Fibroblast of peridontal ligament (primary cell): ENCODE measurements around the gene KRT31.
A peak's percentile ranks its signal among the peaks of the same experiment; 100 is the strongest.
"Not testable (repeated sequence)": the region's sequence is repeated elsewhere in the genome, so short reads cannot be mapped to it uniquely, and the experiment has no call there.

Experiments
- DNase-seq: peaks from one replicate; pipeline ENCODE4 v3.0.0-alpha.2; 2010; ENCODE audit errors: extremely low read depth

KRT31 gene

DNA sequence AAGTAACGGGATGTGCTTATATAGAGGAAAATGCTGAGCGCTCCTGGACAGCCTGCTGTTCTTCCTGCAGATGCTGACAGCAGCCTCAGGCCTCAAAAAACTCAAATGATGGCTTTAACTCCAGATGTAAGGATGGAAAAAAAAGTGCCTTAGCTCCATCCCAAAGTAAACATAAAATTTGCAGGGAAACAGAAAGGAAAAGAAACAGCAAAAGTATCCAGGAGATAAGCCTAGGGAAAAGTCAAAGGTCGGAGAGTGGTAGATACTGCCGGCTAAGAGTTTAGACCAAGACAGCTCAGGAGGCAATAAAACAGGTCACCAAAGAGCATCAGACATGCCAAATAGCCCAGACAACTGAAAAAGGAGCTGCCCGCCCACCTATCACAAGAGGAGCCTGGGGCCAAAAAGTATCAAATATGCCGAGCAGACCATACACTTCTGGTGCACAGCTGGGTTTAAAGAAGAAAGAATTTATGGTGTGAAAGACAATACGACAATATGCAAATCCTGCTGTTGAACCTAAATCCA lies 6.9 kb downstream of the KRT31 start:
- DNase-seq = no peak

DNA sequence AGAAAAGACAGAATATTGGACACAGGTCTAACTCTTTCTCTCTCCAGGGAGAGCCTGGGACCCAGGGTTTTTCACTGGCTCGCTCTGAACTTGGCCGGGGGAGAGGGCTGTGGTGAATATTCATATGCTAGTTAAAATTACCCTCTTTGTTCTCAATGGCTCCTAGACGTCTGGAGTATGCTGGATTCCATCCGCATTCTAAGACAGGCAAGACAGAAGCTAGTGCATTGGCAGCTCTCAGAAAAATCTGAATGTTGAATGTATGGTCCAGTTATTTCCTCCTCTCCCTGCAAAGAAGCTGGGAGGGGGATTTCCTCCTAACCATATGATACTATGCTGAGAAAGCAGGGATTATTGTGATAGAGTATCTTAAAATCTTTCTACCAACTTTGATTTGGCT lies 9.7 kb downstream of the KRT31 start:
- DNase-seq = no peak

DNA sequence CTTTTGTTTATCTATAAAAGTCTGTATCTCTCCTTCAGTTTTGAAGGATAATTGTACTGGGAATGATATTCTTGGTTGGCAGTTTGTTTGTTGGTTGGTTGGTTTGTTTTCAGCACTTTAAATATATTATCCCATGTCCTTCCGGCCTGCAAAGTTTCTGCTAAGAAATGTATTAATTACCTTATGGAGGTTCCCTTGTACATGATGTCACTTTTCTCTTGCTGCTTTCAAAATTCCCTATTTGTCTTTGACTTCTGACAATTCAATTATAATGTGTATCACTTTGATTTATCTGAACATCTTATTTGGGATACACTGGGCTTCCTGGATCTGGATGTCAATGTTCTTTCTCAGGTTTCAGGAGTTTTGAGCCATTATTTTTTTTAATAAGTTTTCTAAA lies 11.2 kb downstream of the KRT31 start:
- no peak for DNase-seq

GRCh38 chr17:41383690-41384089 lies 13.7 kb downstream of the KRT31 start:
- no peak for DNase-seq

GRCh38 chr17:41382394-41382793 lies 15.0 kb downstream of the KRT31 start:
- DNase-seq = peak; percentile 74

- DNase-seq = not testable (repeated sequence)
Observed at GRCh38 chr17:41381943-41382342, 15.5 kb downstream of the KRT31 start, which contains the start of gene KRT34. KRT34 (minus strand) TSS chr17:41382306; CDS start chr17:41382246, 60 bp downstream.

DNA sequence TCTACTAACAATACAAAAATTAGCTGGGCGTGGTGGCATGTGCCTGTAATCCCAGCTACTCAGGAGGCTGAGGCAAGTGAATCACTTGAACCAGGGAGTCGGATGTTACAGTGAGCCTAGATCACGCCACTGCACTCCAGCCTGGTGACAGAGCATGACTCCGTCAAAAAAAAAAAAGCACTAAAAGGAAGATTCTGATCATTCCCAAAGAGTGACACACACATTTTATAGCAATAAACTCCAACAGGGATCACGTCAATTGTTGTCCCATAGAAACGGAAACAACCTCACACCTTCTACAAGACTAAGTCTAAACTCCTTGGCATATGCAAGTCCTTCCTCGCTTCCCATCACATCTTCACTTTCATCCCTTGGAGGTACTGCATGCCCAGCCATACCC lies 17.3 kb downstream of the KRT31 start:
- peak; percentile 76 for DNase-seq

DNA sequence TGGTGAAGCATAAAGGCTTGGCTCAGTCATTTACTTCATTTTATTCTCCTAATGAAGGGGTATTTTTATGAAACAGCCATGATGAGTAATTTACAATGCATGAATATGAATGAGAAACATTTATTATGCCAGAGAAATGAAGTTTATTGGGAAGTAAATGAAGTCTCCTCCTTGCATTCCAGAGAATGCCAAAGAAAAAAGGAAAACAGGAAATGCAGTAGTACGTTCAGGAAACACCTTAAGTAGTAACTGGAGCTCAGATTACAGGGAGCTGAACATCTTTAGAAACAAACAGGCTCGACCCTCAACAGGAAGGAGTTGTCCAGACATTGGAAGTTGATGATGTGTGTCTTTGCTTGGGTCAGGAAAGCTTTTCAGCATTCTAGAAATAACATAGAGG lies 19.9 kb downstream of the KRT31 start:
- DNase-seq = no peak

- no peak for DNase-seq
Observed at GRCh38 chr17:41369713-41370112, 27.7 kb downstream of the KRT31 start, which contains the start of gene KRT33B. KRT33B (minus strand) TSS chr17:41369813; CDS start chr17:41369750, 63 bp downstream.

DNA sequence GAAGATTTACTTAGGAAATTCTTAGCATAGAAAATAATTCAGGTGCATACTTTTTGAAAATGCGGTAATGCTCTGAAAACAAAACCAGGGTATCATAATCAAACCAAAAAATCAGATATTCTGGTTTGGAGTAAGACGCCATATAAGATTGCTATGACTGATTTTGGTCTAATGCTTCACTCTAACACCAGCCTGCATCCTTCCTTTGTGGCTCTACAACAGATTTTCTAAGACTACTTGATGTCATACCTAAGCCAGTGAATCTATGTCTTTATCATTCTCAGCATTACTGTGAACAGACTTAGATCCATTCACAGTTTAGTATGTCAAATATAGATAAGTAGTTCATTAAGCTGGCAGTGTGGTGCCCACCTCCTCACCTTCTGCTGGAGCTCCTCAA lies 28.4 kb downstream of the KRT31 start:
- DNase-seq = no peak

DNA sequence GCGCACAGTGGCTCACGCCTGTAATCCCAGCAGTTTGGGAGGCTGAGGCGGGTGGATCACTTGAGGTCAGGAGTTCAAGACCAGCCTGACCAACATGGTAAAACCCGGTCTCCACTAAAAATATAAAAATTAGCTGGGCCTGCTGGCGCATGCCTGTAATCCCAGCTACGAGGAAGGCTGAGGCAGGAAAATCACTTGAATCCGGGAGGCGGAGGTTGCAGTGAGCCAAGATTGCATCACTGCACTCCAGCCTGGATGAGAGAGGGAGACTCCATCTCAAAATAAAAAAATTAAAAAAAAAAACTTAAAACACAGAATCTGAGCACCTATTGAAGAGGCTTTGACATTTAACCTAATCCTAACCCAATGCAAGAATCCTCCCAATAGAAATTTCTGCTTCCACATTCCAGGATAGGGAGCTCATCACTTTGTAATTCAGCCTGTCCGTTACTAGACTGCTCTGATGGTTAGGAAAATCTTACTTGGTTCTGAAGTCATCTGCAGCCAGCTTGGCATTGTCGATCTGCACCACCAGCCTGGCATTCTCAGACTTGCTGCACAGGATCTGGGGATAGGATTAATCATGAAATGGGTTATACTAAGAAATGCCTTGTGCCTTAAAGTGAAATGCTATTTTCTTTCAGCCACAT lies 29.9 kb downstream of the KRT31 start:
- DNase-seq = peak; percentile 84

DNA sequence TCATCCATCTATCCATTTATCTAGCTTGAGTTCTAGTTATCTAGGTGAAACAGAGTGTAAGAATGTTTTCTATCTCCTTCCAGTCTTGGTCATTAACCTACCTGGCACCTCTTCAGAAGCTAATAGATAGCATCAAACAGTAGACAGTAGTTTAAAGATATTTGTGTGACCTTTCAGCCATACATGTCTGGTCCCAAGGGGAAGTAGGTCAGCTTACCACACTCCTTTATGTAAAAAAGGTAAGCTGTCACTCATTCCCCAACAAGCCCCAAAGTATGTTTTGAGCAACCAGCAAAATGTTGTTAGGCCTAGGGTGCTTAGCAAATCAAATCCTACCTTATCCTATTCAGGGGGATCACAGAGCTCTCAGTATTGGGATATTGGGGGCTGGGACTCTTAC lies 31.3 kb downstream of the KRT31 start:
- DNase-seq = no peak

DNA sequence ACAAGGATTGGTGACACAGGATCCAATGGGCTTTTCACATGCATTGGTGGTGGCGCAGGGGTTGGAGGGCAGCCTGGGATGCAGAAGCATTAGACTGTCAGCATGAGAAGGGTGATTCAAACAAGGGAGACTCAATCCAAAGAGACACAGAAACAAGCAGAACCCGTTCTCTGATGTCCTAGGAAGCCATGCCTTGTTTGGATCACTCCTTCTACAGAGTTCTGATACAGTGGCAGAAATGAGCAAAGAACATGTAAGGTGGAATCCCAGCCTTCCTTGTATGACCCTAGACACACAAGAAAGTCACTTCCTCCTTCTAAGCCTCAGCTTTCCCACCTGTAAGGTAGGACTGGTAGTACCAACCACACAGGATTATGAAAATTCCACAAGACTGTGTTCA lies 33.5 kb downstream of the KRT31 start:
- no peak for DNase-seq

GRCh38 chr17:41360296-41360995 lies 37.0 kb downstream of the KRT31 start:
- no peak for DNase-seq

DNA sequence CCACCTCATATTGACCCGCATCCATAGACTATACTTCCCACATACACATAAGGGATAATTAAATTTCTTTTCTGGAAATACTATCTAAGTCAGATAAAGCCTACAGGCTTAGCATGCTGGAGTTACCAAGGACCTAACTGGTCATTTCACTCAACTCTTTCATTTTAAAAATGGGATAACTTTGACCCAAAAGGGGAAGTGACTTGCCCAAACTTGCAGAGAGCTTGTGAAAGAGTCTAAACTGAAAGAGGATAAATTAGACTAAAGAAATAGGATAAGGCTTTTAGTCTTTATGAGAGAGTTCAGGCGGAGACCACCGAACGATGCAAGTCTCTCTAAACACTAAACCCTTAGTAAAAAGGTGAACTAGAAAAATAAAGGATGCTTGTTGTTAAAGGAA lies 42.9 kb downstream of the KRT31 start:
- DNase-seq = no peak

- no peak for DNase-seq
Observed at GRCh38 chr17:41352597-41353366, 44.6 kb downstream of the KRT31 start.

GRCh38 chr17:41351177-41351576 lies 46.2 kb downstream of the KRT31 start:
- DNase-seq = no peak

DNA sequence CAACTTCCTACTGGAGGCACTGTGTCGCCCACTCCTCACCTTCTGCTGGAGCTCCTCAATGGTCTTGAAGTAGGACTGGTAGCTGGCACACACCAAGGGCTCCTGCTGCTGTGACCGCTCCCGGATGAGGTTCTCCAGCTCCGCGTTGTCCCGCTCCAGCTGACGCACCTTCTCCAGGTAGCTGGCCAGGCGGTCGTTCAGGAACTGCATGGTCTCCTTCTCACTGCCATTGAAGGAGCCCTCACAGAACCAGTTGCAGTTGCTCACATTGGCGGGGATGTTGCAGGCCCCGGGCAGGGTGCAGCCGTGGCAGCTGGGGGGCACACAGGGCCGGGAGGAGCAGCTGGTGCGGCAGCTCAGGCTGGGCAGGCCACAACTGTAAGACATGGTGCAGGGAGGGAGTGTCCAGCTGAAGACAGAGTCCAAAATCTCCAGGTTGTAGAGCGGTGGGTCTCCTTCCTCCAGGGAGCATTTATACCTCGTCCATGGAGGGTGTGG lies 47.0 kb downstream of the KRT31 start, which contains the start of gene KRT33A:
Gene KRT33A, minus strand, starts transcription at position 448 of the 498 bp plus-strand sequence. Its CDS starts 61 bp downstream, at position 387.
- DNase-seq = not testable (repeated sequence)

DNA sequence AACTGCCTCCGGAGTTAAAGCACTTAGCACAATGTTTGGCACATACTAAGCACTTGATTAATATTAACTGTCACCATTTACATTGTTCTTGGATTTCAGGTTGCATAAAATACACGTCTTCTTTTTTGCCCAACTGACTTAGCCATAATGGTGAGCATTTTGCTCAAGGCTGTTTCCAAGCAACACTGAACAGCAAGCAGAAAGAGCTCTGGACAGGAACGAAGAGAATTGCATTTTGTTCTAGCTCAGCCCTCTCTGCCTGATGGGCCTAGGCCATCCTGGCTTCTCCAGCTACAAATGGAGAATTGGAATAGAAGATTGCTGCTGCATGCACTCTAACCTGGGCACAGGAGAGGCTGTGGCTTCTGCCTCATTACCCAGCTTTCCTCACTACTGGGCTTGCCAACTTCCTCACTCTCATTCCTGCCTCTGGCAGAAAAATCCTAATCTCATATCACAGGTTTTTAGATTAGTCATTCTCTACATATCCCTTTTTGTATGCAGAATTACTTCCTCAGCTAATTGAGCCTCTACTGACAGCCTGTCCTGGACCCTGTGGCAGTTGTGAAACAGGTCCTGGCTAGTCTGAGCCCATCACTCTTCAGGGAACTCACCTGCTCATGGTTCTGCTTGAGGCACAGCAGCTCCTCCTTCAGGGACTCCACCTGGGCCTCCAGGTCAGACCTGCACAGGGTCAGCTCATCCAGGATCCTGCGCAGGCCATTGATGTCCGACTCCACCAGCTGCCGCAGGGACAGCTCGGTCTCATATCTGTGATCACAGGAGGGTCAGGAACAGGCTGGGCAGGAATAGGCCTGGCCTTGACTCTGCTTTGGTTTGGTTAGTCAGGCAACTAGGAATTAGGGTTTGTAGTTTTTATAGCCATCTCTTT lies 49.3 kb downstream of the KRT31 start:
- no peak for DNase-seq

DNA sequence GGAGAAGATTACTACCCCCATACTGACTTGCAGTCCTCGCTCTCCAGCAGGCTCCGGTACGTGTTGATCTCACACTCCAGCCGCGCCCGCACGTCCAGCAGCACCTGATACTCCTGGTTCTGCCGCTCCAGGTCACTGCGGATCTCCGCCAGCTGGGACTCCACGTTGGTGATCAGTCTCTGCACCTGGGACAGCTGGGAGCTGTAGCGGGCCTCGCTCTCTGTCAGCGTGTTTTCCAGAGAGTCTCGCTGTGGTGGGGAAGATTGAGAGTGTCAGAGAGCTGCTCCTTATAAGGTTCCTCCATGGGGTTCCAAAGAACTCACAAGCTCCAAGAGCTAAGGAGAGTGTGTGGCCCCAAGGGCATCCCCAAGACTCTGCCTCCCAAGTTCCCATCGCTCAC lies 51.0 kb downstream of the KRT31 start:
- DNase-seq = not testable (repeated sequence)

- no peak for DNase-seq
Observed at GRCh38 chr17:41345992-41346391, 51.4 kb downstream of the KRT31 start.
